Astrocyte (in vitro differentiated cells and primary cell): Measurements from ENCODE around the gene HOXD11.
A peak's percentile ranks its signal among the peaks of the same experiment; 100 is the strongest.

Experiments used
- CTCF ChIP-seq: IDR thresholded peaks from 2 replicates; pipeline ENCODE4 v1.5.1; 2011; ENCODE audit warnings: low read depth, mild to moderate bottlenecking, inconsistent platforms, low read length, moderate library complexity; ENCODE audit not compliant: insufficient read depth
- EZH2 ChIP-seq: IDR thresholded peaks from 2 replicates; pipeline ENCODE4 v1.6.1; 2012; ENCODE audit warnings: mild to moderate bottlenecking, low read length, inconsistent platforms; ENCODE audit not compliant: insufficient read depth

- TF ChIP-seq CTCF (no peak), EZH2 (peak; percentile 18)
Observed at GRCh38 chr2:176130957-176131847, 24.1 kb downstream of the HOXD11 start.
